ENCODE measurements around the gene DIAPH3. TPM values are rescaled to one million over a fixed set of nuclear protein-coding genes. Genes with fewer than 3 reads are reported as not detected.

The DIAPH3 gene
- total and polyA plus RNA-seq, 2 of the 8 experiments (the other 6 are each of a cell fraction or from before 2014, with no cell fraction given): 8.0 to 30.8 TPM

DNA sequence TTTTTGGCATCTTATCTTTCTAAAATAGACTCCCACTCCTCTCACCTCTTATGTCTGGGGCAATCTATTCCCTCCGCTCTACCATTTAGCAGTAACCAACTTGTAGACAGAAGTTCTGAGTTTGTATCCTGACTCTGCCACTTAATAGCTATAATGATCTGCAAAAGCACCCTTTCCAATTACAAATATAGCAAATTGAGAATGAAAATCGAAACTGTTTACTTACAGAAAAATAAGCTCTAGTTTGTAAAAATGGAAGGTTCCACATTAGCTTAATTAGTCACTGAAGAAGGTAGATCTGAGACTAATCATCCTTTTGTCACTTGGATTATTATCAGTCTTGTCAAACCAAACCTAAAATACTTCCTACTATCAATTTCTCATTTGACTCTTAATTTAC is 409.3 kb downstream of the DIAPH3 start:
- Histone ChIP-seq H2AFZ (ENCODE audit: low read length) (no peak overlapping the region), H4K8ac (ENCODE audit: extremely low read depth, insufficient read depth, low read length) (no peak overlapping the region), H3K79me2 (ENCODE audit: control insufficient read depth in 1 of 2, insufficient read depth in 2 of 2, low read length in 2 of 2) (no peaks in the 10 kb centered on the region), H3K27ac (ENCODE audit: low read depth, low read length) (no peak overlapping the region), H4K5ac (ENCODE audit: insufficient read length, low read depth, low read length) (no peak overlapping the region), H3K23me2 (ENCODE audit: low read depth, low read length) (0 out of 2 replicates have a peak, but pooled peaks cover 3% of the 10 kb centered on the region), H2BK12ac (ENCODE audit: low read depth, low read length) (no peak overlapping the region), H3K9ac (replicated peaks in 1 of 4; ENCODE audit: extremely low read depth in 1 of 4, low read depth in 3 of 4, low read length in 3 of 4) (no peak overlapping the region), H3K79me1 (ENCODE audit: low read depth, low read length) (no peaks in the 10 kb centered on the region), H4K20me1 (replicated peaks in 1 of 2; ENCODE audit: control insufficient read depth in 1 of 2, insufficient read depth in 2 of 2, low read length in 2 of 2) (no peaks in the 10 kb centered on the region), H2BK120ac (replicated peaks; ENCODE audit: low read depth, low read length) (no peak overlapping the region), H3K4me3 (ENCODE audit: extremely low read depth in 1 of 4, insufficient read depth in 2 of 4, low read depth in 3 of 4, low read length in 4 of 4) (no peak overlapping the region), H3K56ac (replicated peaks; ENCODE audit: insufficient read length, low read depth, low read length) (no peak overlapping the region), H3K14ac (ENCODE audit: insufficient read length) (no peak overlapping the region), H3K36me3 (ENCODE audit: control insufficient read depth in 2 of 4, insufficient read depth in 4 of 4, low read length in 3 of 4) (no peaks in the 10 kb centered on the region), H4K91ac (replicated peaks; ENCODE audit: insufficient read length, low read length) (no peak overlapping the region), H2BK15ac (ENCODE audit: low read length) (no peak overlapping the region), H2AK5ac (ENCODE audit: low read depth, low read length) (no peak overlapping the region), H3K9me3 (ENCODE audit: insufficient read depth in 2 of 2, low read depth in 1 of 2, low read length in 1 of 2) (no peaks in the 10 kb centered on the region), H3K4me2 (ENCODE audit: insufficient read depth in 1 of 2, low read depth in 2 of 2, low read length in 2 of 2) (no peak overlapping the region), H3K4ac (replicated peaks; ENCODE audit: insufficient read length, low read depth, low read length) (no peak overlapping the region), H3K23ac (ENCODE audit: insufficient read length) (no peak overlapping the region), H3K4me1 (replicated peaks in 1 of 4; ENCODE audit: control insufficient read depth in 3 of 4, insufficient read depth in 4 of 4, low read length in 3 of 4) (peaks cover 0 to 11% (median 4%) of the 10 kb centered on the region in 4 experiments; a peak in 4 of 7 replicates), H3K27me3 (replicated peaks in 1 of 4; ENCODE audit: control insufficient read depth in 3 of 4, extremely low read depth in 1 of 4, insufficient read depth in 3 of 4, low read length in 3 of 4) (no peaks in the 10 kb centered on the region), H2BK5ac (ENCODE audit: low read depth, low read length) (no peak overlapping the region), H3K18ac (ENCODE audit: extremely low read depth, low read length) (no peak overlapping the region), H2BK20ac (ENCODE audit: low read length) (no peak overlapping the region)
- ChIA-PET CTCF (ENCODE audit: partially characterized antibody) (interaction anchor here (0.7 to 3.4 kb wide), 5 partner anchors 7 to 575 kb away, joined by 3 to 19 read pairs (median 3); no protein-coding TSS in a partner anchor), POLR2A (ENCODE audit: partially characterized antibody) (interaction anchor here (0.6 kb wide), 1 partner anchor 11 kb away, joined by 3 read pairs; no protein-coding TSS in a partner anchor)
- TF ChIP-seq BRCA1 (IDR thresholded peaks at IDR 0.05; ENCODE audit: low read depth, low read length): no peak
- TF ChIP-seq HDAC2 (IDR thresholded peaks at IDR 0.05; ENCODE audit: borderline replicate concordance in 1 of 2, low read depth in 2 of 2, low read length in 2 of 2): no peak
- no peak for TF ChIP-seq RFX5 (IDR thresholded peaks at IDR 0.05; ENCODE audit: borderline replicate concordance, low read depth, low read length)
- TF ChIP-seq TCF12 (IDR thresholded peaks at IDR 0.05; ENCODE audit: low read depth, low read length): no peak
- no peak for TF ChIP-seq CHD2 (IDR thresholded peaks at IDR 0.05; ENCODE audit: low read length)
- no peak for TF ChIP-seq POLR2AphosphoS5 (IDR thresholded peaks at IDR 0.05; ENCODE audit: low read depth, low read length)
- TF ChIP-seq NRF1 (IDR thresholded peaks at IDR 0.05; ENCODE audit: low read depth, low read length): no peak
- TF ChIP-seq SIRT6 (IDR thresholded peaks at IDR 0.05; ENCODE audit: low read length): no peak
- TF ChIP-seq RXRA (IDR thresholded peaks at IDR 0.05; ENCODE audit: insufficient read depth, low read depth, low read length): no peak
- TF ChIP-seq SIN3A (conservative IDR thresholded peaks at IDR 0.05 in 1 of 2, IDR thresholded peaks at IDR 0.05 in 1 of 2; ENCODE audit: low read depth in 1 of 2, low read length in 2 of 2): no peak
- DNase-seq (ENCODE audit: low read depth in 1 of 2, low spot score in 2 of 2): no peak
- WGBS, 2 experiments (ENCODE audit: extremely low coverage in 1 of 2, insufficient coverage in 1 of 2, insufficient read length in 1 of 2, insufficient replicate concordance in 2 of 2, low coverage in 1 of 2, low lambda C conversion rate in 2 of 2, missing lambda C conversion rate in 1 of 2): 92% methylated on average over 2 of the region's 2 CpGs; no CpG with 5 or more reads in 1 of the 2 experiments
- no peak for FAIRE-seq

Measured in H1 (cell line).